ENCODE results near the gene TMEM250.
A peak's percentile ranks its signal among the peaks of the same experiment; 100 is the strongest.

The TMEM250 gene

GRCh38 chr9:136121801-136122200 lies 3.1 kb upstream of the TMEM250 start:
- H3K9me2 ChIP-seq (ENCODE audit: low read depth, low read length) = no peaks in the 10 kb centered on the region
- no peak overlapping the region for H2AFZ ChIP-seq (ENCODE audit: low read length)
- H3K27me3 ChIP-seq (ENCODE audit: insufficient read depth, low read length) = peaks cover 11% of the 10 kb centered on the region
- no peak overlapping the region for H3K4me2 ChIP-seq (ENCODE audit: low read length)
- H3K27ac ChIP-seq (ENCODE audit: low read depth, low read length, poor library complexity, severe bottlenecking) = no peak overlapping the region
- TF ChIP-seq EZH2 (IDR thresholded peaks at IDR 0.05; ENCODE audit: borderline replicate concordance, low read length) (no peak), CTCF (IDR thresholded peaks at IDR 0.05; ENCODE audit: low read length) (no peak)
- no peaks in the 10 kb centered on the region for H3K79me2 ChIP-seq (ENCODE audit: insufficient read depth, low read length)
- H3F3A ChIP-seq (ENCODE audit: insufficient read depth, low read length) = no peaks in the 10 kb centered on the region
- H3K4me3 ChIP-seq (ENCODE audit: low read depth, low read length, poor library complexity, severe bottlenecking) = no peak overlapping the region
- H3K9ac ChIP-seq (ENCODE audit: low read length) = no peak overlapping the region
- no peaks in the 10 kb centered on the region for H3K9me3 ChIP-seq (ENCODE audit: low read length)
- H3K4me1 ChIP-seq (ENCODE audit: insufficient read depth, low read length, severe bottlenecking) = peaks cover 15% of the 10 kb centered on the region
- peaks cover 2% of the 10 kb centered on the region; the same call in 1 of the 2 replicates for H3K36me3 ChIP-seq (ENCODE audit: insufficient read depth, low read length)
- H4K20me1 ChIP-seq (ENCODE audit: insufficient read depth, low read length) = no peaks in the 10 kb centered on the region

- Histone ChIP-seq H3K4me2 (ENCODE audit: low read length) (no peak overlapping the region), H3K27ac (ENCODE audit: low read depth, low read length, poor library complexity, severe bottlenecking) (no peak overlapping the region), H3K9me2 (ENCODE audit: low read depth, low read length) (no peaks in the 10 kb centered on the region), H3K27me3 (ENCODE audit: insufficient read depth, low read length) (no peaks in the 10 kb centered on the region; the same call in 1 of the 2 replicates), H2AFZ (ENCODE audit: low read length) (no peak overlapping the region), H3F3A (ENCODE audit: insufficient read depth, low read length) (no peaks in the 10 kb centered on the region), H4K20me1 (ENCODE audit: insufficient read depth, low read length) (no peaks in the 10 kb centered on the region), H3K9ac (ENCODE audit: low read length) (no peak overlapping the region), H3K36me3 (ENCODE audit: insufficient read depth, low read length) (peaks cover 13% of the 10 kb centered on the region; the same call in 1 of the 2 replicates), H3K4me1 (ENCODE audit: insufficient read depth, low read length, severe bottlenecking) (peaks cover 15% of the 10 kb centered on the region), H3K4me3 (ENCODE audit: low read depth, low read length, poor library complexity, severe bottlenecking) (no peak overlapping the region), H3K9me3 (ENCODE audit: low read length) (no peaks in the 10 kb centered on the region), H3K79me2 (ENCODE audit: insufficient read depth, low read length) (no peaks in the 10 kb centered on the region)
- TF ChIP-seq CTCF (IDR thresholded peaks at IDR 0.05; ENCODE audit: low read length) = no peak
- TF ChIP-seq EZH2 (IDR thresholded peaks at IDR 0.05; ENCODE audit: borderline replicate concordance, low read length) = no peak
These were observed 1.8 kb upstream of the TMEM250 start for GRCh38 chr9:136120438-136120844.

GRCh38 chr9:136119883-136120393 lies 1.3 kb upstream of the TMEM250 start:
- H4K20me1 ChIP-seq (ENCODE audit: insufficient read depth, low read length) = no peaks in the 10 kb centered on the region
- H3K9me3 ChIP-seq (ENCODE audit: low read length) = no peaks in the 10 kb centered on the region
- H3K36me3 ChIP-seq (ENCODE audit: insufficient read depth, low read length) = peaks cover 18% of the 10 kb centered on the region
- H3K9me2 ChIP-seq (ENCODE audit: low read depth, low read length) = no peaks in the 10 kb centered on the region
- peak overlapping the region; percentile 66 for H3K4me2 ChIP-seq (ENCODE audit: low read length)
- H3K9ac ChIP-seq (ENCODE audit: low read length) = peak overlapping the region; percentile 85
- H3K4me1 ChIP-seq (ENCODE audit: insufficient read depth, low read length, severe bottlenecking) = peaks cover 15% of the 10 kb centered on the region
- H3K79me2 ChIP-seq (ENCODE audit: insufficient read depth, low read length) = no peaks in the 10 kb centered on the region
- H3K4me3 ChIP-seq (ENCODE audit: low read depth, low read length, poor library complexity, severe bottlenecking) = peak overlapping the region; percentile 71
- TF ChIP-seq EZH2 (IDR thresholded peaks at IDR 0.05; ENCODE audit: borderline replicate concordance, low read length) (no peak), CTCF (IDR thresholded peaks at IDR 0.05; ENCODE audit: low read length) (no peak; the same call in 1 of the 2 replicates)
- no peaks in the 10 kb centered on the region; the same call in 1 of the 2 replicates for H3K27me3 ChIP-seq (ENCODE audit: insufficient read depth, low read length)
- no peak overlapping the region for H3K27ac ChIP-seq (ENCODE audit: low read depth, low read length, poor library complexity, severe bottlenecking)
- no peaks in the 10 kb centered on the region for H3F3A ChIP-seq (ENCODE audit: insufficient read depth, low read length)
- H2AFZ ChIP-seq (ENCODE audit: low read length) = no peak overlapping the region

Data from OCI-LY1 (cell line).